HEK293 (cell line): ENCODE results near the gene FIG4.

ENCODE experiments used
- CTCF ChIA-PET: fragments of 350-600 bp; formaldehyde crosslinking; extraction: SDS; loops from one replicate; lab custom pipeline; 2021; ENCODE audit warnings: antibody characterized with exemption; lab: Yijun Ruan, JAX
- POLR2A ChIA-PET: fragments of 300-600 bp; formaldehyde crosslinking; extraction: SDS; loops from one replicate; lab custom pipeline; 2020; ENCODE audit warnings: antibody characterized with exemption, inconsistent platforms; lab: Yijun Ruan, JAX
- H3K27ac ChIP-seq: fragments of 200-500 bp; sonication (Bioruptor generic); 2 replicates; pipeline ENCODE4 v1.5.1; 2014; ENCODE audit warnings: low read depth, low read length, control low read depth, inconsistent platforms; ENCODE audit errors: extremely low read depth
- H3K36me3 ChIP-seq, 2 experiments: fragments of 200-500 bp in 1 of 2; sonication (Bioruptor generic) in 1 of 2; 1 replicate in 1 of 2; 2 replicates in 1 of 2; pipeline ENCODE4 v1.5.1; 2014 to 2017; ENCODE audit warnings: inconsistent platforms in 2 of 2, low read length in 2 of 2; ENCODE audit not compliant: control insufficient read depth in 2 of 2, insufficient read depth in 1 of 2
- H3K4me1 ChIP-seq: fragments of 200-500 bp; sonication (Bioruptor generic); 2 replicates; pipeline ENCODE4 v1.5.1; 2014; ENCODE audit warnings: mild to moderate bottlenecking, low read length, inconsistent platforms; ENCODE audit not compliant: control insufficient read depth, insufficient read depth
- H3K4me3 ChIP-seq: 2 replicates; pipeline ENCODE4 v1.5.1; 2011; ENCODE audit warnings: low read depth, mild to moderate bottlenecking, control low read depth, low read length, moderate library complexity
- H3K9me3 ChIP-seq: fragments of 200-500 bp; sonication (Bioruptor generic); 2 replicates; pipeline ENCODE4 v1.5.1; 2014; ENCODE audit warnings: low read depth, low read length, inconsistent platforms; ENCODE audit not compliant: control insufficient read depth, insufficient read depth
- HOXA7 ChIP-seq: sonication (generic); formaldehyde crosslinking; IDR thresholded peaks from 2 replicates; pipeline ENCODE4 v1.8.1; 2022; ENCODE audit warnings: missing genetic modification reagents, borderline replicate concordance
- MZF1 ChIP-seq: fragments of 450-650 bp; formaldehyde crosslinking; IDR thresholded peaks from 2 replicates; pipeline ENCODE4 v1.5.1; 2017; ENCODE audit warnings: missing biosample characterization, missing genetic modification characterization, borderline replicate concordance
- SP2 ChIP-seq: fragments of 450-650 bp; formaldehyde crosslinking; IDR thresholded peaks from 2 replicates; pipeline ENCODE4 v1.5.1; 2016; ENCODE audit warnings: missing biosample characterization, missing genetic modification characterization
- YY1 ChIP-seq: fragments of 450-650 bp; formaldehyde crosslinking; IDR thresholded peaks from 2 replicates; pipeline ENCODE4 v1.5.1; 2018; ENCODE audit warnings: missing biosample characterization, missing genetic modification characterization
- ZFHX2 ChIP-seq: fragments of 450-650 bp; formaldehyde crosslinking; conservative IDR thresholded peaks from 2 replicates; pipeline ENCODE4 v1.5.1; 2016; ENCODE audit warnings: missing biosample characterization, missing genetic modification characterization
- ZNF157 ChIP-seq: fragments of 450-650 bp; formaldehyde crosslinking; IDR thresholded peaks from 2 replicates; pipeline ENCODE4 v1.5.1; 2016; ENCODE audit warnings: missing biosample characterization, missing genetic modification characterization
- ZNF747 ChIP-seq: fragments of 450-650 bp; formaldehyde crosslinking; IDR thresholded peaks from 2 replicates; pipeline ENCODE4 v1.5.1; 2016; ENCODE audit warnings: missing biosample characterization, missing genetic modification characterization
- ZNF76 ChIP-seq: fragments of 450-650 bp; formaldehyde crosslinking; IDR thresholded peaks from 2 replicates; pipeline ENCODE4; 2016; ENCODE audit warnings: low read depth, missing biosample characterization, missing genetic modification characterization, borderline replicate concordance
- TF ChIP-seq, protein P1 (sequence below): fragments of 450-650 bp; formaldehyde crosslinking; IDR thresholded peaks from 2 replicates; pipeline ENCODE4 v1.5.1; 2016; ENCODE audit warnings: missing biosample characterization, missing genetic modification characterization
- TF ChIP-seq, protein P2 (sequence below): fragments of 450-650 bp; formaldehyde crosslinking; IDR thresholded peaks from 2 replicates; pipeline ENCODE4 v1.5.1; 2016; ENCODE audit warnings: missing biosample characterization, missing genetic modification characterization, borderline replicate concordance
- TF ChIP-seq, protein P3 (sequence below): fragments of 450-650 bp; formaldehyde crosslinking; IDR thresholded peaks from 2 replicates; pipeline ENCODE4 v1.5.1; 2016; ENCODE audit warnings: missing biosample characterization, missing genetic modification characterization

FIG4 gene

DNA sequence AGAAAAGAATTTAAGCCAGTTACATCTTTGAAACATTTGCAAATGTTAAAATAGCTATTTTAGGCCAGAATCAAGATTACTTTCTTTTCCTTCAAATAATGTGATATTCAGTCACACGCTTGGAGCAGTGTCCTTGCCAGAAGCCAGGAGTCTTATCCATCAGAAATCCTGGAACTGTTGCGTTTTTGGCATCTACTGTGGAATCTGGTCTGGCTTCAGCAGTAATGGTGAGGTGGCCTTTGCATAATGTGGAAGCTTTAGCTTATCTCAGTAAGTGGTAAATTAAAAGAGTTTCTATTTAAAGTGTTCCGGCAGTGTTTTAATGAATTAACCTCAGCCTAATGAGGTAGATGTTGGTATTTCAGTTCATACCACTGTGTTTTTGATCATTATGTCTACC is 97.6 kb downstream of the FIG4 start:
- Histone ChIP-seq H3K4me1 (no peaks in the 10 kb centered on the region), H3K9me3 (no peaks in the 10 kb centered on the region), H3K4me3 (no peak overlapping the region), H3K36me3 (peaks cover 0 to 28% of the 10 kb centered on the region in 2 experiments; a peak in 2 of 3 replicates), H3K27ac (no peak overlapping the region)
- no peak for TF ChIP-seq ZFHX2 (tag by site-specific recombination)
- no peak for TF ChIP-seq SP2 (tag by site-specific recombination)
- ChIA-PET CTCF (interaction anchor here (0.6 to 1.4 kb wide), 3 partner anchors 251 to 641 kb away, joined by 3 to 6 read pairs (median 3); no protein-coding TSS in a partner anchor), POLR2A (no interaction called here)

DNA sequence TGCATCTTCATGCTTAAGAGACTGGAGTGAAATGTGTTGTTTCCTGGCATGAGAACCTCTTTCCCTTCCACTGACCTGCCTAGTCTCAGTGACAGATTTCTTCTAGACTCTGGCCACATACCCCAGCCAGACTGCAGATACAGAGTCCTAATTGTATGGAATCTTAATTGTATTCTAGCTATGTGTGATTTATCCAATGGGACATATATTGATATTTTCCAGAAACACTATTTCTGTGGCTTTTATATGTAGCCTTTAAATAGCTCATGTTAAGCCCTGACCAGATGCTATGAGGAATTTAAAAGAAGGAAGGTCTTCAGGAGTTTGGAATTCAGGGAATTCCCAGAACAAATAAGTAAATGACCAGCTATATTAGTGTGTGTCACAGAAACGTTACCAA is 99.0 kb downstream of the FIG4 start:
- POLR2A ChIA-PET, result no interaction called here
- Histone ChIP-seq H3K36me3 (peaks cover 0 to 28% of the 10 kb centered on the region in 2 experiments; a peak in 2 of 3 replicates), H3K4me3 (no peak overlapping the region), H3K4me1 (no peaks in the 10 kb centered on the region)
- CTCF ChIA-PET, result interaction anchor here (1.2 kb wide), 1 partner anchor 250 kb away, joined by 3 read pairs; no protein-coding TSS in a partner anchor
- TF ChIP-seq, protein P1, sequence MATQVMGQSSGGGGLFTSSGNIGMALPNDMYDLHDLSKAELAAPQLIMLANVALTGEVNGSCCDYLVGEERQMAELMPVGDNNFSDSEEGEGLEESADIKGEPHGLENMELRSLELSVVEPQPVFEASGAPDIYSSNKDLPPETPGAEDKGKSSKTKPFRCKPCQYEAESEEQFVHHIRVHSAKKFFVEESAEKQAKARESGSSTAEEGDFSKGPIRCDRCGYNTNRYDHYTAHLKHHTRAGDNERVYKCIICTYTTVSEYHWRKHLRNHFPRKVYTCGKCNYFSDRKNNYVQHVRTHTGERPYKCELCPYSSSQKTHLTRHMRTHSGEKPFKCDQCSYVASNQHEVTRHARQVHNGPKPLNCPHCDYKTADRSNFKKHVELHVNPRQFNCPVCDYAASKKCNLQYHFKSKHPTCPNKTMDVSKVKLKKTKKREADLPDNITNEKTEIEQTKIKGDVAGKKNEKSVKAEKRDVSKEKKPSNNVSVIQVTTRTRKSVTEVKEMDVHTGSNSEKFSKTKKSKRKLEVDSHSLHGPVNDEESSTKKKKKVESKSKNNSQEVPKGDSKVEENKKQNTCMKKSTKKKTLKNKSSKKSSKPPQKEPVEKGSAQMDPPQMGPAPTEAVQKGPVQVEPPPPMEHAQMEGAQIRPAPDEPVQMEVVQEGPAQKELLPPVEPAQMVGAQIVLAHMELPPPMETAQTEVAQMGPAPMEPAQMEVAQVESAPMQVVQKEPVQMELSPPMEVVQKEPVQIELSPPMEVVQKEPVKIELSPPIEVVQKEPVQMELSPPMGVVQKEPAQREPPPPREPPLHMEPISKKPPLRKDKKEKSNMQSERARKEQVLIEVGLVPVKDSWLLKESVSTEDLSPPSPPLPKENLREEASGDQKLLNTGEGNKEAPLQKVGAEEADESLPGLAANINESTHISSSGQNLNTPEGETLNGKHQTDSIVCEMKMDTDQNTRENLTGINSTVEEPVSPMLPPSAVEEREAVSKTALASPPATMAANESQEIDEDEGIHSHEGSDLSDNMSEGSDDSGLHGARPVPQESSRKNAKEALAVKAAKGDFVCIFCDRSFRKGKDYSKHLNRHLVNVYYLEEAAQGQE (tag by site-specific recombination), result no peak
- TF ChIP-seq, protein P2, sequence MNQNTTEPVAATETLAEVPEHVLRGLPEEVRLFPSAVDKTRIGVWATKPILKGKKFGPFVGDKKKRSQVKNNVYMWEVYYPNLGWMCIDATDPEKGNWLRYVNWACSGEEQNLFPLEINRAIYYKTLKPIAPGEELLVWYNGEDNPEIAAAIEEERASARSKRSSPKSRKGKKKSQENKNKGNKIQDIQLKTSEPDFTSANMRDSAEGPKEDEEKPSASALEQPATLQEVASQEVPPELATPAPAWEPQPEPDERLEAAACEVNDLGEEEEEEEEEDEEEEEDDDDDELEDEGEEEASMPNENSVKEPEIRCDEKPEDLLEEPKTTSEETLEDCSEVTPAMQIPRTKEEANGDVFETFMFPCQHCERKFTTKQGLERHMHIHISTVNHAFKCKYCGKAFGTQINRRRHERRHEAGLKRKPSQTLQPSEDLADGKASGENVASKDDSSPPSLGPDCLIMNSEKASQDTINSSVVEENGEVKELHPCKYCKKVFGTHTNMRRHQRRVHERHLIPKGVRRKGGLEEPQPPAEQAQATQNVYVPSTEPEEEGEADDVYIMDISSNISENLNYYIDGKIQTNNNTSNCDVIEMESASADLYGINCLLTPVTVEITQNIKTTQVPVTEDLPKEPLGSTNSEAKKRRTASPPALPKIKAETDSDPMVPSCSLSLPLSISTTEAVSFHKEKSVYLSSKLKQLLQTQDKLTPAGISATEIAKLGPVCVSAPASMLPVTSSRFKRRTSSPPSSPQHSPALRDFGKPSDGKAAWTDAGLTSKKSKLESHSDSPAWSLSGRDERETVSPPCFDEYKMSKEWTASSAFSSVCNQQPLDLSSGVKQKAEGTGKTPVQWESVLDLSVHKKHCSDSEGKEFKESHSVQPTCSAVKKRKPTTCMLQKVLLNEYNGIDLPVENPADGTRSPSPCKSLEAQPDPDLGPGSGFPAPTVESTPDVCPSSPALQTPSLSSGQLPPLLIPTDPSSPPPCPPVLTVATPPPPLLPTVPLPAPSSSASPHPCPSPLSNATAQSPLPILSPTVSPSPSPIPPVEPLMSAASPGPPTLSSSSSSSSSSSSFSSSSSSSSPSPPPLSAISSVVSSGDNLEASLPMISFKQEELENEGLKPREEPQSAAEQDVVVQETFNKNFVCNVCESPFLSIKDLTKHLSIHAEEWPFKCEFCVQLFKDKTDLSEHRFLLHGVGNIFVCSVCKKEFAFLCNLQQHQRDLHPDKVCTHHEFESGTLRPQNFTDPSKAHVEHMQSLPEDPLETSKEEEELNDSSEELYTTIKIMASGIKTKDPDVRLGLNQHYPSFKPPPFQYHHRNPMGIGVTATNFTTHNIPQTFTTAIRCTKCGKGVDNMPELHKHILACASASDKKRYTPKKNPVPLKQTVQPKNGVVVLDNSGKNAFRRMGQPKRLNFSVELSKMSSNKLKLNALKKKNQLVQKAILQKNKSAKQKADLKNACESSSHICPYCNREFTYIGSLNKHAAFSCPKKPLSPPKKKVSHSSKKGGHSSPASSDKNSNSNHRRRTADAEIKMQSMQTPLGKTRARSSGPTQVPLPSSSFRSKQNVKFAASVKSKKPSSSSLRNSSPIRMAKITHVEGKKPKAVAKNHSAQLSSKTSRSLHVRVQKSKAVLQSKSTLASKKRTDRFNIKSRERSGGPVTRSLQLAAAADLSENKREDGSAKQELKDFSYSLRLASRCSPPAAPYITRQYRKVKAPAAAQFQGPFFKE (tag by site-specific recombination), result no peak
- TF ChIP-seq, protein P3, sequence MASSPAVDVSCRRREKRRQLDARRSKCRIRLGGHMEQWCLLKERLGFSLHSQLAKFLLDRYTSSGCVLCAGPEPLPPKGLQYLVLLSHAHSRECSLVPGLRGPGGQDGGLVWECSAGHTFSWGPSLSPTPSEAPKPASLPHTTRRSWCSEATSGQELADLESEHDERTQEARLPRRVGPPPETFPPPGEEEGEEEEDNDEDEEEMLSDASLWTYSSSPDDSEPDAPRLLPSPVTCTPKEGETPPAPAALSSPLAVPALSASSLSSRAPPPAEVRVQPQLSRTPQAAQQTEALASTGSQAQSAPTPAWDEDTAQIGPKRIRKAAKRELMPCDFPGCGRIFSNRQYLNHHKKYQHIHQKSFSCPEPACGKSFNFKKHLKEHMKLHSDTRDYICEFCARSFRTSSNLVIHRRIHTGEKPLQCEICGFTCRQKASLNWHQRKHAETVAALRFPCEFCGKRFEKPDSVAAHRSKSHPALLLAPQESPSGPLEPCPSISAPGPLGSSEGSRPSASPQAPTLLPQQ, result no peak
- TF ChIP-seq ZNF747 (tag by site-specific recombination) (no peak), ZNF157 (no peak), HOXA7 (CRISPR knock-in tag) (no peak), ZNF76 (tag by site-specific recombination) (no peak), MZF1 (no peak), YY1 (tag by site-specific recombination) (no peak)
- TF ChIP-seq, all 188 proteins: peak for 0
- Histone ChIP-seq H3K27ac (no peak overlapping the region), H3K9me3 (no peaks in the 10 kb centered on the region)
